Measurements from ENCODE around the gene LMBRD2.

LMBRD2 gene

DNA sequence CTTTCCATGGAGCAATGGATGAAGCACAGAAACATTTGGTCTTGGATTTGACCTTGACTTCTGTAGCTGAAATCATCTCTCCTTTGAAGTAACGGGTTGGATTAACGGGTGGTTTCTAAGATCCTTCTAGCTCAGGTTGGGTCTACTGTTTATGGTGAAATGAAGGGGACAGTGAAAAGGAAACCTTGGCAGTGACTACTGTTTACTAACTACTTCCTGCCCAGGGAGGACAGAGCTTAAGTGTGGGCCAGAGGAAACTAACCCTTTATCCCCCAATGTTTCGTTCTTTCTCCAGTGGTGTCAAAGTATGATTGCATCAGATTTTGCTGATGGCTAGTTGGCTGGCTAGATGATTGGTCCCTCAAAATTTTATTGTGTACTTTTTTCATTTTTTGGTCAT is 22.4 kb upstream of the LMBRD2 start:
- no peak overlapping the region for H3K4me3 ChIP-seq (replicated peaks; ENCODE audit: low read depth, low read length)
- TF ChIP-seq, protein P1, sequence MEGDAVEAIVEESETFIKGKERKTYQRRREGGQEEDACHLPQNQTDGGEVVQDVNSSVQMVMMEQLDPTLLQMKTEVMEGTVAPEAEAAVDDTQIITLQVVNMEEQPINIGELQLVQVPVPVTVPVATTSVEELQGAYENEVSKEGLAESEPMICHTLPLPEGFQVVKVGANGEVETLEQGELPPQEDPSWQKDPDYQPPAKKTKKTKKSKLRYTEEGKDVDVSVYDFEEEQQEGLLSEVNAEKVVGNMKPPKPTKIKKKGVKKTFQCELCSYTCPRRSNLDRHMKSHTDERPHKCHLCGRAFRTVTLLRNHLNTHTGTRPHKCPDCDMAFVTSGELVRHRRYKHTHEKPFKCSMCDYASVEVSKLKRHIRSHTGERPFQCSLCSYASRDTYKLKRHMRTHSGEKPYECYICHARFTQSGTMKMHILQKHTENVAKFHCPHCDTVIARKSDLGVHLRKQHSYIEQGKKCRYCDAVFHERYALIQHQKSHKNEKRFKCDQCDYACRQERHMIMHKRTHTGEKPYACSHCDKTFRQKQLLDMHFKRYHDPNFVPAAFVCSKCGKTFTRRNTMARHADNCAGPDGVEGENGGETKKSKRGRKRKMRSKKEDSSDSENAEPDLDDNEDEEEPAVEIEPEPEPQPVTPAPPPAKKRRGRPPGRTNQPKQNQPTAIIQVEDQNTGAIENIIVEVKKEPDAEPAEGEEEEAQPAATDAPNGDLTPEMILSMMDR (IDR thresholded peaks at IDR 0.05; ENCODE audit: low read depth, low read length, missing control alignments), result no peak
- DNase-seq (ENCODE audit: extremely low read depth, low read depth), result no peak

DNA sequence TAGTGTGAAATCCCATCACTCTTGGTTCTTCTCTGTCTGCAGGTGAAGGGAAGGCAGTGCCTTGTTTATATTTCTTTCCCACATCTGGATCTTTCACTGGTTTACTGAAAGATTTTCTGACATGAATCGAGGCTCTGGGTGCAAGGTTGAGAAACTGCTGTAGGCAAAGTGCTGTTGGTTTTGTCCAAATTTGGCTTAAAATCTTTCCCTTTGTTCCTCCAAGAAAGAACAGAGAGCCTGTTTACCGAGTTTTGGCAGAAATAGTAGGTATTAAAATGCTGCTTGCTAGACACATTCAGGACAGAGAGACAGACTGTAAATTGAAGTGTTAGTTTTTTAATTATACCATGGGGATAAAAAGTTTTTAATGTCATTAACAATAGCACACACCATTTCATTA is 21.7 kb upstream of the LMBRD2 start:
- TF ChIP-seq, protein P1 (IDR thresholded peaks at IDR 0.05; ENCODE audit: low read depth, low read length, missing control alignments), result no peak
- H3K4me3 ChIP-seq (replicated peaks; ENCODE audit: low read depth, low read length), result no peak overlapping the region
- DNase-seq (ENCODE audit: extremely low read depth, low read depth), result no peak

DNA sequence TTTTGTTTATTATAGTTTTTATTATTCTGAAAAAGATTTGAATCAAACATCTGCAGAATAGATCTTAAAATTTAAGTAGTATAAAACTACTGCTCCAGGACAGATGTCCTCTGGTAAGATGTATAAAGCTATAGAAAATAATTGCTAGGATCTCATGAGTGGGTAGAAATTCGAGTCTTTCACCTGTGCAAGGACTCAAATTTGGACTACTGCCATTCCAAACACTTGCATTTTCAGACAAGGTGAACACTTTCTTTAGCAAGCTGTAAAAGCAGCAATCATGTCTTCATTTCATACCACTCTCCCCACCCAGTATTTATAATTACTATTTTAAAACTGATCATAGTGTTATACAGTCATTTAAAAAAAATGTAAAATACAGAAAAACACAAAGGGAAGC is 20.9 kb upstream of the LMBRD2 start:
- DNase-seq (ENCODE audit: extremely low read depth, low read depth), result no peak
- TF ChIP-seq, protein P1 (IDR thresholded peaks at IDR 0.05; ENCODE audit: low read depth, low read length, missing control alignments), result no peak
- no peak overlapping the region for H3K4me3 ChIP-seq (replicated peaks; ENCODE audit: low read depth, low read length)

DNA sequence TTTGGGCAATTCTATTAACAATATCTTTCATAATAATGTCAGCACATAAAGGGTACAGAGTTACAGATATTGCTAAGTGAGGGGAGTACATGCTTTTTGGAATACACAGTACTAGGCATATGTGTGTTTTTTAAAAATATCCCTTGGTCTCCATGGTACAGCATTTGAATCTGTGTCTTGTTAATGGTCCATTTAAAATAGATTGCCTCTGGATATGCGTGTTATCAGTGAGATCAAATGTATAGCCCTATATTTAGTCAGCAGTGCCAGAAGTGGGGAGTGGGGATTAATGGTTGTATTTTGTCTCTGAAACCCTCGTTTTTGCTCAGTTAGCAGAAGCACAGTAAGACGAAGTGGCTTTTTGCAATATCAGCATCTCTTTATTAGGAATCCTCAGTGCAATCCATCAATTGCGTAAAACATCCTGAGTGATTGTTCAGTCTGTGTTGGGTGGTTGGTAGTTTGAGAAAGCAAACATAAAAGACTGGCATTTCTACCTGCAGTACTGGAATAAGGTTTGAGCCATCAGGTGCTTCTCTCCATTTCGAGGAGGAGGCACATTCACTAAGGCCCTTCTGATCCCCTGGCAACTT is 19.2 kb upstream of the LMBRD2 start:
- TF ChIP-seq, protein P1 (IDR thresholded peaks at IDR 0.05; ENCODE audit: low read depth, low read length, missing control alignments), result no peak
- DNase-seq (ENCODE audit: extremely low read depth, low read depth), result no peak
- H3K4me3 ChIP-seq (replicated peaks; ENCODE audit: low read depth, low read length), result no peak overlapping the region

DNA sequence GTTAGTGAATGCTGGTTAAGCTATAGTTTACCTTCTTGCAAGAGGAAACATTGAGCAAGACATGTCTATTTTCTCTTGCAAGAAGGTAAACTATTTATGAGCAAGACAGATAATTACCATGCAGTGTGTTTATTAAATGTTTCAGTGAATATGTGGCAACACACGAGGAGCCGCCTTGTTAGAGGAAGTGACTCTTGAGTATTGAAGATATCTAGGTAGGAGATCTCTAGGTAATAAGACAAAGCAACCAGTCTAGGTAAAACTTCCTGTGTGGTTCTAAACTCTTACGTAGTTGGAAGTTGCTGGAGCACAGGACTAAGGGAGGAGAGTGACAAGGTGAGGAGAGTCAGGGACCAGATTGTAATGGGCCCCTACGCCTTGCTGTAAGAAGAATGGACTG is 17.1 kb upstream of the LMBRD2 start:
- H3K4me3 ChIP-seq (replicated peaks; ENCODE audit: low read depth, low read length), result no peak overlapping the region
- TF ChIP-seq, protein P1 (IDR thresholded peaks at IDR 0.05; ENCODE audit: low read depth, low read length, missing control alignments), result no peak

DNA sequence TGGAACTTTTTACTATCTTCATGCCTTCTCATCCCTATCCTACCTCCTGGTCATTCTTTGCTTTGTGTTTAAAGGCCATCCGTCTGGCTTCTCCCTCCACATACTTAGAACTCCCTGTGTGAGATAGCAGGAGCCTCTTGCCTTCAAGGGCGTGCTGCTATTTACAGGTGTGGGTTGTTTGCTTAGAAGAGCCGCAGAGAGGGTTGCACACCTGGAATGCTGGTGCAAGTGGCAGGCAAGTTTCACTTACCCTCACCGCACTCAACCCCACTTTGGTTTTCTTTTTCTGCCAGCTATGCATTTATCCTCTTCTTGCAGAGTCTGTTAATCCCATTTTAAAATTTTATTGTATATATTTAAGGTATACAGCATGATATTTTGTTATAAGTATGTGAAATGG is 12.8 kb upstream of the LMBRD2 start:
- TF ChIP-seq, protein P1 (IDR thresholded peaks at IDR 0.05; ENCODE audit: low read depth, low read length, missing control alignments), result no peak
- H3K4me3 ChIP-seq (replicated peaks; ENCODE audit: low read depth, low read length), result no peak overlapping the region
- DNase-seq (ENCODE audit: extremely low read depth, low read depth), result no peak

More for the DNA sequence above, 17.1 kb upstream of the LMBRD2 start:
- DNase-seq (ENCODE audit: extremely low read depth, low read depth), result no peak
